ENCODE results near the gene TLCD3A.
"Not testable (repeated sequence)": the region's sequence is repeated elsewhere in the genome, so short reads cannot be mapped to it uniquely, and the experiment has no call there.

The TLCD3A gene

DNA sequence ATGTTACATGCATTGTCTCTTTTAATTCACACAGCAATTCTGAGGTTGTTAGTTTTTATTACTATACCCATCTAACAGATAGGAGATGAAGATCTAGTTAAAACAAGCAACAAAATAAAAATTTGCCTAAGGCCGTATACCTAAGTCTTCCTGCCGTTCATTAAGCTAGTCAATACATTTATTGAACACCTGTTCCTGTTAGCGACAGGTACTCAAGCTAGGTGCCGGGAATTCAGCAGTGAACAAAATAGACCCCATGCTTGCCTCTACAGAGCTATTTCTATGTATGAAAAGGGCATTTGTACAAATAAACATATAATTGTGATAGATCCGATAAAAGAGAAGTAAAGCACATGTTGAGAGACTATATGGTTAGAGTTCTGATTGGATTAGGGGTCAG, 14.3 kb upstream of the TLCD3A start:
- DNase-seq: no peak

DNA sequence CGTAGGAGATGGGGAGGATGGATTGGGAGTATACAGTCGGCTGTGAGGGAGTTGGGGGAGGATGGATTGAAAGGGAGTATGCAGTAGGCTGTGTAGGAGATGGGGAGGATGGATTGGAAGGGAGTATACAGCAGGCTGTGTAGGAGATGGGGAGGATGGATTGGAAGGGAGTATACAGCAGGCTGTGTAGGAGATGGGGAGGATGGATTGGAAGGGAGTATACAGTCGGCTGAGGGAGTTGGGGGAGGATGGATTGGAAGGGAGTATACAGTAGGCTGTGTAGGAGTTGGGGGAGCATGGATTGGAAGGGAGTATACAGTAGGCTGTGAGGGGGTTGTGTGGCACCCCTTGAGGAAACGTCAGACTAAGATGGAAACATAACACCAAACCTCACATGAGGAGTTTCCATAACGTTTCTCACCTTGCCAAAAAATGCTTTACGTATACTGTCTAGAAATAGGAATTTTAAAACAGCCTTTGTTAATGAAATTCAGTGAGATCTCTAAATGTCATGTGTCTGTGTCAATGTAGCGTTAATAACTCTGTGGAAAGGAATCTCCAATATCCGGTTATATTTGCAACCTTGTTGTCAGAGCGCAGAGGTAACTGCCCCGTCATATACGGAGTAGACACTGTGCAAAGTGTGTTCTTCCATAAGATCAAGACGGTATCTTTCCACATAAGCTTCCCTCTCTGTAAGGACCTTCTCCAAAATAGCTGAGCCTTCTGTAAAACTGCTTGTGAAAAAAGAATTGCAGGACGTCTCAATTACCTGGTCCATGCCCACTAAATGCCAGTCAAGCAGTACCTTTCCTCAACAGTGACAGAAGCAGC, 11.5 kb upstream of the TLCD3A start:
- no peak for DNase-seq

DNA sequence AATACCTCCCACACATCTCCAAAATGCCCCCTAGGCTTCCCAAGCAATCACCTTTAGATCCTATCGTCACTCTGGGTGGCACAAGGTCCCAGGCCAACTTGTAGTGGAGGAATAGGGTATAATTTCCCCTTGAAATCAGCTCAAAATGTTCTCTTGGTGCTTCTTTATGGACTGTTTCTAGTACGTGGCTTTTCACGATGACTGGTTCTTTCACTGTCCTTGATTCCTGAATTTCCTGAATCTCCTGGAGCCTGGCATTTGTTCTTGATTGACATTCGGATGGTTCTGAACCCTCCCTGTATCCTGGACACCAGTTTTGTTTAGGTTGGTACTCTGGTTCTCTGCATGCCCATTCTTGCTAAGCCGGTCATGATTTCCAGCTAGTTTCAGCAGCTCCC, 10.9 kb upstream of the TLCD3A start:
- DNase-seq: no peak

DNA sequence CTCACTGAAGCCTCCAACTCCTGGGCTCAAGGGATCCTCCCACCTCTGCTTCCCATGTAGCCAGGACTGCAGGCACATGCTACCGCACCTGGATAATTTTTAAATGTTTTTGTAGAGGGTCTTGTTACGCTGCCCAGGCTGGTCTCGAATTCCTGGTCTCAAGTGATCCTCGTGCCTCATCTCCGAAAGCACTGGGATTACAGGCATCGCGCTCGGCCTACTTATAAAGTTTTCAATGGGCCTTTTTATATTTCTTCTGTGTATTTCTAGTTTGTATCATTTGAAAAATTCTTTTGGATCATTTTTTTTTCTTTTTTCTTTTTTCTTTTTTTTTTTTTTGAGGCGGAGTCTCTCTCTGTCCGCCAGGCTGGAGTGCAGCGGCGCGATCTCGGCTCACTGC, 7.3 kb upstream of the TLCD3A start:
- DNase-seq: no peak

DNA sequence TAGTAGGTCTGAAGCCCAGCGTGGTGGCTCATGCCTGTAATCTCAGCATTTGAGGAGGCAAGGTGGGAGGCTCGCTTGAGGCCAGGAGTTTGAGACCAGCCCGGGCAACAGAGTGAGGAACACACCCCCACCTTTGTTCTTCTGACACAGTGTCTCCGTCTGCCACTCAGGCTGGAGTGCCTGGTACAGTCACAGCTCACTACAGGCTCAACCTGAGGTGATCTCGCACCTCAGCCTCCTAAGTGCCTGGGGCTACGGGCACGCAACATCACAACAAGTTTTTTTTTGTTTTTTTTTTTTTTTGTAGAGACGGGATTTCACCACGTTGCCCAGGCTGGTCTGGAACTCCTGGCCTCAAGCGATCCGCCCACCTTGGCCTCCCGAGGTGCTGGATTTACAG, 6.7 kb upstream of the TLCD3A start:
- DNase-seq: no peak

DNA sequence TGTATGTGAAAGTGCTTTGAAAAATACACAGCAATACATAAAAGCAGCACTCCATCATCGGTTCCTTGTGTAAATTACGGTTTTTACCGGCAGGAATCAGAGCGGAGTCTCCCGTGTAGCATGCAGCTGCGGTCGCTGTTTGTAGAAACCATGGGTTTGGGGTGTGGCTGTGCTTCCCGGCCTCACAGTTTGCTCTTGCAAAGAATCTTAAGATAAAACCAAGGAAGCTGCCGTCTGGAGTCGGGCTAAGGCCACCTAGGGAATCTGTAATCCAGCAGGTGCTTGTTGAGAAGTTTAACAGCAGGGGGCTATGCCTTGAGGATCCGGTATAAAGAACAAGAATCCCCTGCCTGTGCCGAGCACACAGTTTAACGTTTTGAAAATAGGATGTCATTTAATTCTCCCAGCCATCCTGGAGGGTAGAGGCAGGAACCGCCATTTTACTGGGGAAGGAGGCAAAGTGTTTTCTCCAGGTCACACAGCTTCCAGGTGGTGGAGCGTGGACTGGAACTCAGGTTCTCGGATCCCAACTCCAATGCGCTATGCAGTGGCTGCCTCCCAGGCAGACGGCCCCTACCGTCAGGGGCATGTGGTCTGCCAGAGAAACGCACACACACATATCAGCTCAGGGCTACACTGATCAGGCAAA, 6.0 kb upstream of the TLCD3A start:
- DNase-seq: no peak

DNA sequence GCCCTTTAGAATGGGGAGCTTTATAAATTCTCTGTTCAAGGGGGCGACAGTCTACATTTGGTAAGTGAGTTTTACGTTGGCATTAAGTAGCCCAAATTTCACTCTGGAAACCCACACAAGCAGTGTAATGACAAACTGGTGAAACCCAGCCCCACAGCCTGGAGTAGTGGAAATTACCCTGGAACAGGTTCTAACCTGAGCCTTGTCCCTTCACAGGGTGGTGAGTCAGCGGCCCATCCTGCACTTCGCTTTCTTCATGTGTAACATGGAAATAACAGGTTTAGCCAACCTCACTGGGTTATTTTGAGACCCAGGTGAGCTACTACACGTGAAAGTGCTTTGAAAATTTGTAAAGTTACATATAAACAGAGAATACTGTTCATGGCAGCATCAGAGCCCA, 3.5 kb upstream of the TLCD3A start:
- DNase-seq: no peak

DNA sequence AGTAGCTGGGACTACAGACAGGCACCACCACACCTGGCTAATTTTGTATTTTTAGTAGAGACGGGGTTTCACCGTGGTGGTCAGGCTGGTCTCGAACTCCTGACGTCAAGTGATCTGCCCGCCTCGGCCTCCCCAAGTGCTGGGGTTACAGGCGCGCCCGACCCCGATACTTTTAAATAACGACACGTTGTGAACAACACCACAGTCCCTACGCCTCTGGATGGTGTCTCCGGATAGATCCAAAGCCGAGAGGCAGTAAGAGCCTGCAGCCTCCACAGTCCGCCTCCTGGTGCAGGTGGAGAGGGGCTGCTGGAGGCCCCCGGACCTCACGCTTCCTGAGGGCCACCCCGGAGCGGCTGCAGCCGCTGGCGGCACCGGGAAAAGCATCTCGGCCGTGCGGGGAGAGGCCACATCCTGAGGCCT, 741 bp upstream of the TLCD3A start:
- no peak for DNase-seq

DNA sequence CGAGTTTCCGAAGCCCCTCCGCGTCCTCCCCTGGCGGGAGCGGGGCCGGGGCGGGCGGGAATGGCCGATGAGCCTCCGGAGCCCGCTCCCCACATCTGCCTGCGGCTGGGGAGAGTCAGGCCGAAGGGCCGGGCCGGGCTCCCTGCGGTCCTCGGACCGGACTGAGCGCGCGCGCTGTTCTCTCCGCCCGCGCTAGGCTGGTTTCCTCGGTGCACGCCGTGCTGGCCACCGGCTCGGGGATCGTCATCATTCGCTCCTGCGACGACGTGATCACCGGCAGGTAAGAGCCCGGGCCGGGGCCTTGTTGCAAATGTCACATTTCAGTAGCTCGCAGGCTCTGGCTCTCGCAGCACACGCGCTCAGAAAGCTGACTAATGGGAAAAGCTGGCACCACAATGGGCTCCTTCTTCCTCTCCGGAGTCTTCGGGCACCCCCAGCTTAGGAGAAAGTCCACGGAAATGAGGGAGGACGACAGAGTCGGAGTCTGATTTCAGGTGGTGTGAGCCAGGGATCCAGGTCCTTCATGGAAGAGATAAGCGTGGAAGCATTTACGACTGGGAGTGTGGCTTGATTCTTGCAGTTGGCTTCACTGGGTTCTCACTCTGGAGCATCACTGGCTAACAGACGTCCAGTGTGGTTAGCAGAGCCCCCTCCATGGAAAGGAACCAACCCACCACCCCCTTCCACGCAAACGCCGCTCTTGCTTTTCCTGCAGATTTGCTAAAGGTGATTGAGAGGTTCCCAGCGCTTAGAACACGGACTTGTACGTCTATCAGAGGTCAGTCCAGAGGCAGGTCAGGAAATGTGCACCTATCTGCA, 715 bp downstream of the TLCD3A start:
- DNase-seq: no peak

DNA sequence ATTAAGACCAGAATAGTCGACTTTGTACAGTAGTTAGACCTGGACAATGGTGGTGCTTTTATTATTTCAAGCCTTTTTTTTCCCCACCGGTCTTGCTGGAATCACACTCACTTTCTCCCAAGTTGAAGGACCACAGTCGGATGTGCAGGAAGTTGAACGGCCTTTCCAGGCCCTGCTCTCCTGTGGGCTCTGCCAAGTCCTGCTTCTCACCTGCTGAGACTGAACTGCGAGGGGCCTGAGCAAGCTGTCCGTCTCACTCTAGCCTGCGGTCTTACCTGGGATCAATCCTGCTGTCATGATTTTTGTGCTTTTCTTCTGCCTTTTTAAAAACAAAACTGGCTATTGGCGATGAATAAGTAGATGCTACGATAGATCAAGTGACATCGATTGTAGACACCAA, 1.3 kb downstream of the TLCD3A start:
- no peak for DNase-seq

DNA sequence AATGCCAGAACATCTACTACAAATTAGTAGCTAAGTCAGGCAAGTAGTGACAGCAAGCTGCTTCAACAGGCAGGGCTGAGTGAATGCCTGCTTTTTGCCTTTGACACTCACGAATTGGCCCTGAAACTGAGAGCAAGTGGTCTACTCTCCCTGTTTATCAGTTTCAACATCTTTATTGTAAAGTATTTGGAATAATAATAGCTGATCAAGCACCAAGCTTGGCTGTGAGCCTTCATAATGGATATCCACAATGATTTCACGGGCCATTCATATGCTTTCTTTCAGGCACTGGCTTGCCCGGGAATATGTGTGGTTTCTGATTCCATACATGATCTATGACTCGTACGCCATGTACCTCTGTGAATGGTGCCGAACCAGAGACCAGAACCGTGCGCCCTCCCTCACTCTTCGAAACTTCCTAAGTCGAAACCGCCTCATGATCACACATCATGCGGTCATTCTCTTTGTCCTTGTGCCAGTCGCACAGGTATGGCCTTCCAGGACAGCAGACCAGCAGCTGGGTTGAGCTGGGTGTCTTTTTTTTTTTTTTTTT, 5.2 kb downstream of the TLCD3A start:
- no peak for DNase-seq

DNA sequence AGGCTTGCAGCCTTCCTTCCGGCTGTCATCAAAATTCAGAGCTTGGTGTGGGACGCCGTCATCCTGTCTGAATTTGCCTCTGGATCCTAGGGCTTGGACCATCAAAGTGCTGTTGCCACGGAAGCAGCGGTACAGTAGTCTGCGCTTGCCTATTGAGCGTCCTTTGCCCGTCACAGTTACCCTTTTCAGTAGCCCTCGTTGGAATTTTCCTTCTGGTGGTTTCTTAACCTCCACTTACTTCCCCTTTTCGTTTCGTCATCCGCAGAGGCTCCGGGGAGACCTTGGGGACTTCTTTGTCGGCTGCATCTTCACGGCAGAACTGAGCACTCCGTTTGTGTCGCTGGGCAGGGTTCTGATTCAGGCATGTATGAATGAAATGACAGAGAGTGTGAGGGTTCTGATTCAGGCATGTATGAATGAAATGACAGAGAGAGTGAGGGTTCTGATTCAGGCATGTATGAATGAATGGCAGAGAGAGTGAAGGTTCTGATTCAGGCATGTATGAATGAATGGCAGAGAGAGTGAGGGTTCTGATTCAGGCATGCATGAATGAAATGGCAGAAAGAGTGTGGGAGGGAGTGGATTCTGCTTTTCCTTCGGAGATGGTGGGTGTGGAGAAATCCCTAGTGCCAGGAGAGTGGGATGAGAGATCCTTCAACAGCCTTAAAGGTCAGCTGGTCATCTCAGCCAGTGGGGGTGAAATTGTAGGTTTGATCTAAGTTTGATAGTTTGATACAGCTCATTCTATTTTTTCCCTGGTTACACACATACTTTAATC, 8.0 kb downstream of the TLCD3A start:
- no peak for DNase-seq

DNA sequence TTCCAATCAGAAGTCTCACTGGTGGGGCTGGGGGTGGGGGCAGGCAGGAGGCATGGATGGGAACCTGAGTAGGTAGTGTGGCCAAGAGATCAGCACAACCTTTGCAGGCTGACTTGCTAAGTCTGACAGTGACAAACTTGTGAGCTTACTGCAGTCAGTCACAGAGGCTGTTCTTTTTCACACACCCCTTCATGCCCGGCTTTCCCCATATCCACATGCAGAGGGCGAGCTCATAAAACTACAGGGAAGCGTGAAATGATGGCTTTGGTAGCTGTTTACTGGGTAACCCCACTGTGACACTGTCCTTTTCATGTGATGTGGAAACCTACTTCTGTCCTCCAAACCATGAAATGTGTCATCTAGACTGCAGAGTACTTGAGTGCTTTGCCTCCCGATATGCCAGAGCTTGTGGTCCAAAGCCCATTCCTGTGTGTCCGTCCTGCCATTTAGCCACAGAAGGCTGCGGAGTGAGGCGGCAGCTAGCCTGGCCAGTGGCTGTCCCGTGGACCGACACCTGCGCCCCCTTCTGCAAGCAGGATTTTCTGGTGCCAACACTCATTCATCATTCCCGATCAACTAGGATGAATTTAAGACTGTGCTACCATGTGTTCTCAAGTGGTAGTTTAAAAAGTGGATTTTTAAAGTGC, 9.9 kb downstream of the TLCD3A start:
- DNase-seq: no peak

DNA sequence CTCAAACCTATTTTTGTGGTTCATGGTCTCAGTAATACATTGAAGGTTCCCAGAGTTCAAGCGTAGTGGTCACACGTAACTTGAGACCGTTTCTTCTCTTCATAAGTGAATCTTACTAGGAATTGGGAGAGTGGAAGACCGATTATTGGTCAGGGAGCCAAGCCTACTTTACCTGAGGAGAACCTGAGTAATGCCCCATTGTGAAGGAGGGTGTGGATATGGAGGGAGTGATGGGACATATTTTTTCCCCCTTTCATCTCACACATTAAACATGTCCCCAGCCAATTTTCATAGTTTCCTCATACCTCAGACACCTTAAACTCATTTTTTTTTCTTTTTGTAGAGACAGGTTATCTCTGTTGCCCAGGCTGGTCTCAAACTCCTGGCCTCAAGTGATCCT, 10.7 kb downstream of the TLCD3A start:
- no peak for DNase-seq

DNA sequence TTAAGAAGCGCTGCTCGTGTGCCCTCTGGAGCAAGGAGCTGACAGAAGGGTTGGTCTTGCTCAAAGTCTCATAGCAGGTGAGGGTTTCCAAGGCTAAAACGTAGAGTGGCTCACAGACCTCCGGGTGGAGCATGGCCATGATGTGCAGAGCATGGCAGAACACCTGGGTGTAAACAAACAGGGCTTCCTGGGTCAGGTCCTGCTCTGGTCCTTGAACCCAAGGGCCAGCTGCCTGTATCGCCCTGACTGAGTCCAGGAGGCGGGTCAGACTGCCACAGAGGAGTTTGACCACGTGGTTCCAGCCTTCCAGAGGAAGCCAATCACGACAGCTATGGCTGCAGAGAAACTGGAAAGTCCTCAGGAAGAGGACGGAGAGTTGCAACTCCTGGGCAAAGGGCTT, 12.5 kb downstream of the TLCD3A start:
- DNase-seq: no peak

DNA sequence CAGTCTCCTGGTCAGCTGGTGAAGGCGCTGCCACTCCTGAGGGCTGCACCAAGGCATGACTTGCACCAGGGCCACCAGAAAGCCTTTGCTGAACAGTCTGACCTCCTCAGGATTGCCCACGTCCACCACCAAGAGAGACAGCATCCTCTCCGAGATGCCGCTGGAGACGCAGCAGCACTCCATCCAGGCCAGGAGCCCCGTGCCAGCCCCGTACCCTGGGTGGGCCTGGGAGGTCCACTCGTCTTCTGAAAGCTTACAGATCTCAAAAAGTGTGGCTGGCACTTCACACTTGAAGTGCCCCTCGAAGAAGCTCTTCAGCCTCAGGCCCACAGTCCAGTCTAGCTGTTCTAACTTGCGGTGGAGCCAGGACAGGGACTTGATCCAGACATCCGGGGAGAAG, 13.0 kb downstream of the TLCD3A start:
- DNase-seq: no peak

DNA sequence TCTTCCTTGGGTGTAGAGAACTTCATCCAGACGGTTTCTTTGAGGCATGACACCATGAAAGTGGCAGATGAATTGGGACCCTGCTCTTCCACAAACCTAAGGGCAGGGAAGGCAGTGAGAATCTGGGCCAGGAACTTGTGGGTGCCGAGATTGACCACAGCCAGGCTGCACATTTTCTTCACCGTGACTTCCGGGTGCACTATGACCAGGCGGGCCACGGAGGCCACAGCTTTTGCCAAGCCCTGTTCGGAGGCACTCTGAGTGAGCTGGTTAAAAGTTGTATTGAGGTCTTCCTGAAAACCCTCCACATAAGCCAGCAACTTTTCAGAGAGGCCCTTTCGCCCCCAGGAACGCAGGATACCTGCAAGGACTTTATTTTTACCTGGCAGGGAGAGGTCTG, 13.8 kb downstream of the TLCD3A start:
- no peak for DNase-seq

DNA sequence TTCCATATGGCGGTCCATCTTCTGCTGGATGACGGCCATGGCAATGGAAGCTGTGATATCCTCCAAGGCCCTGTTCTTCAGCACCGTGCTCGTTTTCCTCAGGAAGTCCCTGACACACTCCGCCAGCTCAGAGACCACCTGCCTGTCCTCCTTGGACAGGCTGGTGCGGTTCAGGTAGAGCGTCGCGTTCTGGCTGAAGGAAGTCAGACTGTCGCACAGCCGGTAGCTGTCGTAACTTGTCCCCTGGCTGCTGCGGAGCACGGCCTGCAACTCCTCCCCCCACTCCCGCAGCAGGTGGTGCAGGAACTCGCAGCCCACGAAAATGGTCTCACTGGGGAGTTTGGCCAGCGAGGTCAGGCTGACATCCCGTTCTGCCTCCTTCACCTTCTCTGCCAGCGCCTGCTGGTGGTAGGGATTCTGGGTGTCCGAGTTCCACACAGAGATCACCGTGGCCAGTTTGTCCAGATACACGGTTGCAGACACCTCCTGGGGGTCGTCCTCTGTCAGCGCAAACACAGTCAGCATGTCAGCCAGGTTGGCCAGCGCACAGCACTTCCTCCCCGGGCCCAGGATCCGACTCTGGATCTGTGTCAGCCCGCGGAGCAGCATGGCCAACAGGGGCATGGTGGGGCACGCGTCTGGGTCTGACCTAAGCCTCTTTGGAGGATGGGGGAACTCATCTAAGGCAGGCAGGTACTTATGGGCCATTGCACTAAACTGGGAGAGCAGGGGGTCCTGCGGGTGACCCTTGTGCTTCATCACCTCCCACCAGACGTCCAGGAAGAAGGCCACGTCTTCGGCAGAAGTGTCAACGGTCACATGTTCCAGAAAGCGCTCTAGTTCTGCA, 14.6 kb downstream of the TLCD3A start:
- no peak for DNase-seq

DNA sequence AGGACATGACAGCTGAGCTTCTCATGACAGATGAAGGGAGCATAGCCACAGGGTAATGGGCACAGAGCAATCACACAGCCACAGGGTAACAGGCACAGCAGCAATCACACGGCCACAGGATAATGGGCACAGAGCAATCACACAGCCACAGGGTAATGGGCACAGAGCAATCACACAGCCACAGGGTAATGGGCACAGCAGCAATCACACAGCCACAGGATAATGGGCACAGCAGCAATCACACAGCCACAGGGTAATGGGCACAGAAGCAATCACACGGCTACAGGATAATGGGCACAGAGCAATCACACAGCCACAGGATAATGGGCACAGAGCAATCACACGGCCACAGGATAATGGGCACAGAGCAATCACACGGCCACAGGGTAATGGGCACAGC, 16.2 kb downstream of the TLCD3A start:
- DNase-seq: not testable (repeated sequence)

DNA sequence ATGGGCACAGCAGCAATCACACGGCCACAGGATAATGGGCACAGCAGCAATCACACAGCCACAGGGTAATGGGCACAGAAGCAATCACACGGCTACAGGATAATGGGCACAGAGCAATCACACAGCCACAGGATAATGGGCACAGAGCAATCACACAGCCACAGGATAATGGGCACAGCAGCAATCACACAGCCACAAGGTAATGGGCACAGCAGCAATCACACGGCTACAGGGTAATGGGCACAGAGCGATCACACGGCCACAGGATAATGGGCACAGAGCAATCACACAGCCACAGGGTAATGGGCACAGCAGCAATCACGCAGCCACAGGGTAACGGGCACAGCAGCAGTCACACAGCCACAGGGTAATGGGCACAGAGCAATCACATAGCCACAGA, 17.0 kb downstream of the TLCD3A start:
- DNase-seq: not testable (repeated sequence)

DNA sequence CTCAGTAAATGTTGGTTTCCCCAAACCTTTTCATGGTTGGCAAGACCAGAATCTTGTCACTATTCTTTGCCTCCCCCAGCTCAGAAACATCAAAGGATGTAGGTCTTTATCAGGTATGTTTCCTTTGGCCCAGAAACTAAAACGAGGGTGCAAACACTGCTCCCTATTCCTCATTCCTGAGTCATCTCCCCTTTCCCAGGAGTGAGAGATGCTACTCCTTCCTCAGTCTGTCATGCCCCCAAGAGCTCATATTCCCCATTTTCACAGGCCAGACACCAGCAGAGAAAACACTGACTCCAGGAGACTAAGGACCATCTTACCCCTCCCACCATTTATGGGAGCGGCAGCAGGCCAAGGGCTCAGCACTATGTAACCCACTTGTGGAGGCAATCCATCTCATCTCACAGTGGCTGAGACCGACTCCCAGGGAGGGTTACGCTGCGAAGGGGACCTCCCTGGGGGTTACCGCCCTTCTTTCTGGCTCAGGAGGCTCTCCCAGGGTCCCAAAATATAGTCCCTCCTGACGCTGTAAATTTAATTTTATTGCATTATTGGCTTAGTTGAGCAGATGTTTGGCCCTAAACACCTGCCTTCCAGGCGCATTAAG, 18.1 kb downstream of the TLCD3A start:
- no peak for DNase-seq

Measured in activated CD4-positive, alpha-beta T cell treated with anti-CD3 and anti-CD28 coated beads for 1 hour (primary cell).